COLO829 (cell line): ENCODE results near the gene DHRS1.

Experiments used
- DNase-seq: peaks from one replicate; pipeline ENCODE4 v3.0.0; 2012; ENCODE audit warnings: low spot score

Gene DHRS1

DNA sequence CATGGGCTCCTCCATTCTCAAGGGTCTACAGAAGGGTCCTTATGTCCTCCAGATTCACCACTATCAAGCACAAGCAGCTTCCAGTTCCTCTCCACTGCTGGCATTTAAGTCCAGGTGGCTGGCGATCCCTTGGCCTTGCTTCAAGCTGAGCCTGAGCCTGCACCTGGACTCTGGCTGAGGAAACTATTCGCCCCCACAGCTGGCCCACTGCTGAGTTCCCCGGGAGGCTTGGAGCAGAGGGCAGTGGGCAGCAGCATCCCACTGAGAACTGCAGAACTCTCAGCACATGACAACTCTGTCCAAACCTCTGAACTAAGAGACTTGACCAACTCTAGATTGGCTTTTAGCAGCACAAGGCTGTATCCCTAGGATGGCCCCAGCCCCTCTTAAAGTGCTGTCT lies 16.8 kb downstream of the DHRS1 start:
- no peak for DNase-seq

DNA sequence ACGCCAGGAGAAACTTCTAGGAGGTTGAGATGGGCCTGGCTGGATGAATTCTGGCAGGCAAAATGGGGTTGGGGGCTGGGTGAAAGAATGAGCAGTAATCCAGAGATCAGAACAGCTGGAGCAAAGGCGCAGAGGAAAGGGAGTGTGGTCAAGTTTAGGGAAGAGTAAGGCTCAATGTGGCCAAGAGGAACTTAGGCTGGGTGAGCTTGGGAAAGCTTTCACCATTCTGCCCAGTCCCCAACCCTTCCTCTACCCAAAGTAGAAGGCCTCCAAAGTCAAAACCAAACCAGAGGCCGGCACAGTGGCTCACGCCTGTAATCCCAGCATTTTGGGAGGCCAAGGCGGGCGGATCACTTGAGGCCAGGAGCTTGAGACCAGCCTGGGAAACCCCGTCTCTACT lies 17.9 kb downstream of the DHRS1 start:
- no peak for DNase-seq

DNA sequence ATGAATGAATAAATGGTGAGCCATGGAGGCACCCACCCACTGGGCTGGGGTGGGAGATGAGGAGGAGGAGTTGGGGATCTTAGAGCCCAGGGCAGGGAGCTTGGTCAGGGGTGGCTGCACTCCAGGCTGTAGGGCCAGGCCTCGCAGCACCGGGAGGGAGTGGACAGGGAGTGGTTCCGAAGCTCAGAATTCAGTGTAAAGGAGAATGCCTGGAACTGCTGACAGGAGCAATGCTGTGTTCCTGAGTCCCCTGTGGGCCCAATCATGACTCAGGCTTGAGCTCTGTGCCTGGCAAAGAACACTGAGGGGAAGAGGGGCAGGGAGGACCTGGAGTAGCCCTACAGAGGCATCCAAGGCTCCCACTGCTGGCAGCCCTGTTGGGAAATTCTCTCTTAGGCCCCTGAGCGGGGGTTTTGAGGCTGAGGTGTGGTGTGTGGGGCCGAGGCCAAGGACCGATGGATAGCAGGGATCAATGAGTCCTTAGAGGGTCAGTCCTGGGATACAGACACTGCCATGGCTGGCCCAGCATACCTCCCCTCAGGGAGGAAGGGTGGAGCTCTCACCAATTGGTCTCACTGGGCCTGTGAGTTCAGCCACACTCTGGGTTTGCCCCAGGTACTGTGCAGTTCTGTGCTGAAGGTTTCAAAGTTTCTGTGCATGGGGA lies 18.7 kb downstream of the DHRS1 start:
- no peak for DNase-seq

DNA sequence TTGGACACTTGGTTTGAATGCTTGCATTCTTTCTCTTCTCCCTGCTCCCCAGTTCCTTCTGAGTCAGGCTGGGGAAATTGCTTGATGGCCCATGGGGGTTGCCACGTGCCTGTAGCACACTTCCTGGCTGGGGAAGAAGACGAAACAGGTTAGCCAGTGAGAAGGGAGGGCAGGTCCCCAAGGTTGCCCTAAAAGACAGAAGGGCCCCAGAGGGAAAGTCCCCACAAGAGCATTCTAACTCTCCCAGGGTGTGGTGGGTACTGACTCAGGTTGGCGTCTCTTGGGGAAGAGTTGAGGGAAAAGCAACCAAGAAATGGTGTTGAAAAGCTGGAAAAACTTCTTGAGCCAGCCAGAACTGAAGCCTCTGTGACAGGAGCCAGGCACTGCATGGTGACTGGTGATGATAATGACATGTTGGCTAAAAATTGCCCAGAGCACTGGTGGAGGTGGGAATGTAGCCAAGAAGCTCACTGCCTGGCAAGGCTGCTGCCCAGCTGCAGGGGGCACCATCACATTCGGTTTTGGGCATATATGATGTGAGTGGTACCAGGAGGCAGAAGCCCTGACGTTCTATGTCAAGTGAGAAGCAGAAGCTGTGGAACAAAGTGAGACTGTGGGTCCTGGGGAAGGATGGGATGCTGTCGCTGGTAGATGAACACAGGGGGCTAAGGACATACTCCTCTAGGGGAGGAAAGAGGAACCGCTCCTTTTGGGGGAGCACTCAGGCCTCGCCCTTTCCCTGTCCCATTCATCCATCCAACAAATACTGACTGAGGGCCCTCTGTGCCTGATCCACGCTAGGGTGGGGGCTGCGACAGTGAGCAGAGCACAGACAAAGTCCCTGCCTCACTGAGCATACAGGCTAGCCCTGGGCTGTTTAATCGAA lies 20.0 kb downstream of the DHRS1 start:
- no peak for DNase-seq

DNA sequence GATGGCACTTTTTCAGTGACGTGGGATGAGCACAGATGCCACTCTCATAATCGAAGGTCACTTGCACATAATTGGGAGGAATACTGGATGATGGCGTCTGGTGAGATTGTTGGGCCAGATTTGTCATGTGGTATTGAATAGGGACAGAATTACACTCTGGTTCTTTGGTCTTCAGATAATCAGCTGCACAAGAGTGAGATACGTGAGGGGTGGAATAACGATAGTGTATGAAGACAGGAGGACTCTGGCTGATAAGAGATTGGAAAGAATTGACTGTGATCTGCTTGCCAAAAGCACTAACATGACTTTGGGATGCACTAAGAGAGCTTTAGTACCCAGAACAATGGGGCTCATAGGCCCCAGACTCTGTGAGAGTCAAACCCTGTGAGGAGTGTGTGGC lies 21.2 kb downstream of the DHRS1 start:
- DNase-seq = no peak

DNA sequence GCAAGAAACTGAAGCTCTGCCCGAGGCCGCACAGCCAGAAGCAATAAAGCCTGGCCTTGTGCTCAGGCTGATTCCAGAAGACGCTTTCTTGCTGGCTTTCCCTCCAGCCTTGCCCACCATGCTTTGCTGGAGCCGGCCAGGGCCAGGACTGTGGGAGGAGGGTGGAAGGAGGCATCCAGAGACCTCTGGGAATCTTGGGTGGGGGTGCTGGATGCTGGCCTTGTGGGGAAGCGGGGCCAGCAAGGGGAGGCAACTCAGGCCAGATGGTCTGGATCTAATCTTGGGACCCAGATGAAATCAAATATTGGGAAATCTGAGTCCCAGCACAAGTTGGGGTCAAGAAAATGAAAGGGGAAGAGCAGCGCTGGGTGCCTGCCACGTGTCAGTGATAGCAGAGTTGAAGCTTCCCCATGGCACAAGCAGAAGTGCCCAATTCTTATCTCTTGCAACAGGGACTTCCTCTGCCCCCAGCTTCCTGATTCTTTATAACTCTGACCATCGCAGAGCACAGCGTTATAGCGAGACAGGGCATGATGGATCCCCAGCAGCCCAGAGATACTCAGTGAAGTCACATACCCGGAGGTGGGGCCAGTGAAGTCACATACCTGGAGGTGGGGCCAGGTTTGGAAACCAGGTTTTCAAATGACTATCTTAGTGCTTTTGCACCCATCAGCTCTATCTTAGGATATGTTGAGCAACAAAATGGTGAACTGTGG lies 21.8 kb downstream of the DHRS1 start:
- no peak for DNase-seq

DNA sequence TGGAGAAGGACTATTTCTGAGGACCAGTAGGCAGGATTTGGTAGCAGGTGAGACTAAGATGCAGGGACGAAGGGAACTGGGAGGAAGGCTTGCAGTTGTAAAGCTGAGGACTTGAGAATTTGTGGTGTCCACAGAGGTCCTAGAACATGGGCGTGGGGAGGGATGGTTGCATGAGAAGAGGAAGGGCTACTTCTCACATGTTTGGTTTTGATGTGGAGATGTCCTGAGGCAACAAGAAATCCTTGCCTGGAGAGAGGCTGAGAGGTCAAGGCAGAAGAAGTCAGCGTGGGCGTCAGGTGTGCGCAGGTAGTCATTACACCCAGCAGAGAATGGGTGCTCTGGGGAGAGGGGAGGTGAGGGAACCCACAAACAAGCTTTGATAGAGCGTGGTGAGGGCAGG lies 22.5 kb downstream of the DHRS1 start:
- no peak for DNase-seq

DNA sequence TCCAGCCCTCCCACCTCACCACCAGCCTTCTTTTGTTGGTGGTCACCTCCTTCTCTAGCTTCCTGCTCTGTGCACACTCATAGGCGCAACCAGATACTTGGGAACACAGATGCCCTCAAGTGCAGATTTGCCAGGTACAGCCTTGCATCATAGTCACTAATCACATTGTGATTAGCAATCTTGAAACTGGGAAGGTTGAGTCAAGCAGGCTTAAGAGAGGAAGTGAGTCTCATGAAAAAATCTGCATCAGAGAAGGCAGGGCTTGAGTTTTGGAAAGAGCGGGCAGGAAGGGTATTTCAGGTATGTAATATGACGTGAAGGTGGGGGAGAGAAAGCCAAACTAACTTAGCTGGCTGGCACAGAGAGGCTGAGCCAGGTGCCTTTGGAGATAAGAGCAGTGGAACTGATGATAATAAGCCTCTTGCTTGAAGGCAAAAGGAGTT lies 25.5 kb downstream of the DHRS1 start:
- DNase-seq = no peak

DNA sequence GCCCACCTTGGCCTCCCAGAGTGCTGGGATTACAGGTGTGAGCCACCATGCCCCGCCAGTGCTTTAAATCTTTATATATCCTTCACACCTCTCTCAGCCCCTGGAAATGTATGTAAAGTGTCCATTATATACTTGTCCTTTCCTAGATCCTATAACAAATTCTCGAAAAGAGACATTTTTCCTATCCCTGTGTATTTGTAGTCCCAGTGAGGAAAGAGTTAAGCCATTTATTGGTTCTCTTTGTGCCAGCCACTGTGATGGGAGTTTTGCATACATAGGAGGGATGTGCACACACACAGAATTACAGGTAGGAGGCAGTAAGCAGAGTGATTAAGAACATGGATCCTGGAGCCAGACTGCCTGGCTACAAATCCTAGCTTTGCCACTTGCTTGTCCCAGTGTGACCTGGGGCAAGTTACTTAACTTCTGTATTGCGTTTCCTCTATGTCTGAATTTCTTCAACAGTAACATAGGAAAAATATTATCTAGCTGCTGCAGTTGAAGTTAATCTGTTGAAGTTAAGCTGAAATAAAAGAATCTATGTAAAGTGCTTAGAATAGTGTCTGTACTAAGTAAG lies 26.1 kb downstream of the DHRS1 start:
- DNase-seq = no peak

DNA sequence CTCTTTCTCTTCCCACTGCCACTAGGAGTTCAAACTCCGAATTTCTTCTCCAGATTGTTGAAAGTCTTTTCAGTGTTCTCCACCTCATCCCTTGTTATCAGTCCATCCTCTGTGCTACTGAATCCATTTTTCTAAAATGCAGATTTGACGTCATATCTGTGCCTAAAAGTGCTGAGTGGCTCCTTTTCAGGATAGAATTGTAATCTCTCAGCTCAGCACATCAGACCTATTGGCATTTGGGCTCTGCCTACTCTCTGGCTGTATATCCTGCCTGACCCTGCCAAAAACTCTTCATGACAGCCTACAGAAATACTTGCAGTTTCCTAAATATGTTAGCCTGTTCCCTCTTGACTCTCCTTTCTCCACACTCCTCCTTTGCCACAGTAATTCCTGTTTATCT lies 27.1 kb downstream of the DHRS1 start:
- no peak for DNase-seq

DNA sequence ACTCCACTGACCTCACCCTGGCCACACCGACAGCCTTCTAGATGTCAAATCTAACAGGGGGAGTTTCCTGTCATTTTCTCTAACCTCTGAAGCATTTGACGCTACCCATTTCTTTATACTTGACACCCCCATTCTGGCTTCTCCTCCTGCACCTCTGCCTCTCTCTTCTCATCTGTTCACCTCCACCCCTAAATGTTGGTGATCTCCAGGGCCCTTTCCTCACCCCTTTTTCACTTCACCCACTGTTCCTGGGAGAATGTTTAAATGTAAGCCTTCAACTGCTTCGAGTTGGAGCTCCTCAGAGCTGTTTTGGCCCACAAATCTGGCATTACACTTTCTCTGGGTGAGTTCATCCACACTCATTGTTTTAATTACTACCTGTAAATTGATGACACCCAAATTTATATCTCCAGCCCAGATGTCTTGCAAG lies 27.7 kb downstream of the DHRS1 start:
- no peak for DNase-seq

DNA sequence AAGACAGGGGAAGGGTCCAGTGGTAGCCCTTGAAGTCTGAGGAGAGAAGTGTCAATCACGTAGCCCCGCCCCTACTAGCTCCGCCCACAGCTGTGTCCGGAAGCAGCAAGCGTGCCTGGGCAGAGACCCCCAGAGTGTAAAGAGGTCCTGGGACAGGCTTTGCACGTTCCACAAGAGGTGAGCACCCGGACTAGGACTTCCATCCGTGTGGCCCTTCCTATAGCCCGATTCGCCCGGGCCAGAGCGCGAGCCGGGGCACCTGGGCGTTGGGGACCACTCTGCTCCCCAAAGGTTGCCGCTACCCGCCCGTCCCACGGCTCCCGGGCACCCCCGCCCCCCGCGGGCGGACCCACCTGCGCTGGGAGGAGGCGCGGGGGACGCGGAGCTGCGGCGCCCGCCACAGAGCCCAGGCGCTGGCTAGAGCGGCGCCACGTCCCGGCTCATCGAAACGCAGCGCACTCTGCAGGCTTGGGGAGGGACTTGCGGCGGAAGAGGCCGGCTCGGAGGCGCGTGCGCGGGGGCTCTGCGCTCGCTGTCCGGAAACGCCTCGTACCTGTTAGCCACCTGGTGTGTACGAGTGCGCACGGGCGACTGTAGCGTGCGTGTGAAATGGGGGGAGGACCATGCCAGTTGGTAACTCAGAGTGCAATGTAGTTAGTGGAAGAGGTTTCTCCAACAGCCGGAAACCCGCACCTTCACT lies 28.3 kb downstream of the DHRS1 start, which contains the start of gene RABGGTA:
RABGGTA (minus strand) TSS at position 464 of the 700 bp plus-strand sequence. CDS start 482 bp downstream, outside the sequence.
- DNase-seq = peak; percentile 92

DNA sequence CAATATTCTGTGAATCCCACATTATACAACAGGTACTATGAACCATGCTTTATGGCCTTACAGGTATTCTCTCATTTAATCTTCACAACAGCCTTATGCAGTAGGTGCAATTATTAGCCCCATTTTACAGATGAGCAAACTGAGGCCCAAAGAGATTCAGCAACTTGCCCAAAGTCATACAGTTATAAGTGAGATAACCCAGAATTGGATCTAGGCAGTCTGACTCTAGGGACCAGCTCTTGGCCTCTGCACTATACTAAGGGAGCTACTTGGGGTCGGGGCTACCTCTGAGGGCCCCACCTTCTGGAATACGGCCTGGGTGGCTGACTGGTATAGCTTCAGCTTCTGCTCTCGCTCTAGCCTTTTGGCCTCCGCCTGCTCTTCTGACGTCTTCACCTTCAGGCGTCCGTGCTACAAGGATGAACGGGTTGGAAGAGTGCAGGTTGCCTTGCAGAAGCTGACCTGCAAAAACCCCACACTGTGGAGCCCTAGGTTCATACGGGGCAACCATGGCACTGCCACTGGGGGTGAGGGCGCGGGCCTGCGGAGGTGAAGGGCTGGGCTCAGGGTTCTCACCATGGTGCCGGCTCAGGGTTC lies 28.9 kb downstream of the DHRS1 start:
- no peak for DNase-seq

DNA sequence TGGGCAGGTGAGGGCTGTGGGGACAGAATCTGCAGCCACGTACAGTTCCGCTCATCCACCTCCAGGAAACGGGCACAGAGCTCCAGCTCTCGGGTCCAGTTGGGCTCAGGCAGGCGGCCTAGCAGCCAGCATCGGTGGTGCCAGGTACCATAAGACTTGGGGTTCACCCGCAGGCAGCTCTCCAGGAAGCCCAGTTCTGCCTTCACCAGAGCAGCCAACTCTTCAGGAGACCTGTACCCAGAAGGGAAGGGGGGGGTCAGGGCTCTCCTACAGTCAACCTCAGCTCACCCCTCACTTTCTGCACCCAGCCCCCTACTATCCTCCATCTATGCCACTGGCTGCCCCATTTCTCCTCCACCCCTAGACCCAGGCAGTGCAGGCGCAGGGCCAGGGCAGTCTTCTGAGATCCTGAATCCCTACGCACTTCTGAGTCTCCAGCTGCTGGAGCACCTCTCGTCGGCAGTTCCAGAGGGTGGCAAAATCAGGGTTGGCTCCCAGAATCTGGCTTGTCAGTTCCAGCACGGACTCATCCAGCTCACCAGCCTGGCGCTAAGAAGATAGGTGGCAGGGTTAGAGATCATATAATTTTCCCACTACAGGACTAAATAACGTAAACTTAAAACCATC lies 29.6 kb downstream of the DHRS1 start:
- no peak for DNase-seq

DNA sequence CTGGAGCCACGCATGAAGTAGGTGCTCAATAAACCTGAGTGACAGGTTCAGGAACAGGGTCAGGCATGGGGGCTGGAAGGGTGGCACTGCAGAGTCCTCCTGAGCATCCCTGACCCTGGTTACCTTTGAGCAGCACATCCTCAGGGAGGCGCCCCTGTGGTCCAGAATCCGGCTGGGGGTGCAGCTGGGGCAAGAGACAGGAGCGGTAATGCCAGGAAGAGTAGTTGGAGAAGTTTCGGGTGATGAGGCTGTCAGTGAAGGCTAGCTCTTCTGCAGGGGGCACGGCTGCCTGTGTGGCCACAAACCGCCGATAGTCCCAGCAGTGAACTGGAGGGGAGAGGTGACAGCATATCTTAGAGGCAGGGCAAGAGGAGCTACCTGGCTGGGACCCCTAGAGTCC lies 30.2 kb downstream of the DHRS1 start:
- no peak for DNase-seq

DNA sequence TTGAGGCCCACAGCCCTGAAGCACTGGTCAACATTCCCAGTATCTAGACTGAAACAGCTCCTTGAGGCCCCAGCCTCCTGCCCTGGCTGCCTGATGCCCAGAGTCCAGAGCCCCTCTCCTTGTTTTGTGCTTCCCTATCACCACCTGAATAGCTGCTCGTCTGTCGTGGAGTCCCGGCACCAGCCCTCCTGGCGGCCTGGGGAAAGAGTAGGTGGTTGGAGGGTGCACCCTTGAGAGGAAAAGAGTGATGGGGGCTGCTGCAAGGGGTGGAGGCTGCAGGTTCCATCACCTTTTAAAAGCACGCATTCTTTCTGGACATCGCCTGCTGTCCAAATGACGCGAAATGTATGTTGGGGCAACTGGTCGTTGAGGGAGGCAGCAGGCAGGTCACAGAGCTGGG lies 31.4 kb downstream of the DHRS1 start:
- DNase-seq = no peak

DNA sequence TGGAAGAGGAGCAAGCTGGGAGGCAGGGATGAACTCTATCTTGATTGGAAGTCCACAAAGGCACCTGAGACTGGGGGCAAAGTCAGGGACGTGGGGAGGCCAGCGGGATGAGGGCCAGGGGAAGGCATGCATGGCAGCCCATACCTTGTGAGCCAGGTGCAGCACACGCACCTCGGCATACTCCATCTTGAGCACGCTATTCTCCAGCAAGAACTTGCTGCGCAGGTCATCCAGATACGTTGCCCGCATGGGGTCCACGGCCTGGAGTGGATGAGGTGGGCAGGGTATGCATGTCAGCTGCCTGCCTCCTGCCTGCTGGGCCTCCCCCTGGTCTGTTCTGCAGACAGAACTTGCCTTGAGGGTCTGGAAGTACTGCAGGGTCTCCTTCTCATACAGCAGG lies 32.1 kb downstream of the DHRS1 start:
- no peak for DNase-seq

DNA sequence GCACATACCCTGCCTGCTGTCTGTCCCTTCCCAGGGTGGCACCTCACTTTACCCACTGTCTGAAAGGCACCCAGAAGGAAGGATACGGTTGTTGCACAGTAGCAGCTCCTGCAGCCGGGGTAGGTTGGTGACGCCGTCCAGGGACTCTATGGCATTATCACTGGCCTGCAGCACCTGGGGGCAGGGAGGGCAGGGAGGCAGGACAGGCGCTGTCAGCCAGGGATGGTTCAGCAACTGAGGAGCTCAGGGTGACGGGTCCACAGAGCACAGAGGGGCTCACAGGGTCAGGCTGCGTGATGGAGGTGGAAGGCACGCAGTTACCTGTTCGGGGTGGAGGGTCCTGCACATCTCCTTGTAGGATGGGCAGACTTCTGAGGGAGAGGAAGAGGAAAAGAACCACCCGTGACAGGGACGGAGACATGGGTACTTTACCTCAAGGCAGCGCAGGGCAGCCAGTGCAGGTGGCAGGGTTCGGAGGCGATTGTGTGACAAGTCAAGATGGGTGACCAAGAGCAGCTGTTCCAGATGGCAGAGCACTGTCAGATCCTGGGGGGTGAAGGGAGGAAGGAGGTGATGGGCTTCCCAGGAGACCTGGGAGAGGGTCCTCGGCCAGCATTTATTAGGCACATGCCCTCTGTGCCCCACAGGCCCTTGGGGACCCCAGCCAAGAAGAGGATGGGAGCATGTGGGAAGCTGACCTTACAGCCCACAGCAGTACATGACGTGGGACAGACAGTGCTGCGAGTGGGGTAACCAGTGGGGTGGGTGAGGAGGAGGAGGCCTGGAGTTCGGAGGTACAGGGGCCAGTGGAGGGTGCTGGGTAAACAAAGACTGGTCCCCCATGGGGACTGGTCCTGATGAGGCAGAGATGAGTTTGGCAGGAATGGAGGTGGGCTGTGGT lies 33.0 kb downstream of the DHRS1 start:
- no peak for DNase-seq

DNA sequence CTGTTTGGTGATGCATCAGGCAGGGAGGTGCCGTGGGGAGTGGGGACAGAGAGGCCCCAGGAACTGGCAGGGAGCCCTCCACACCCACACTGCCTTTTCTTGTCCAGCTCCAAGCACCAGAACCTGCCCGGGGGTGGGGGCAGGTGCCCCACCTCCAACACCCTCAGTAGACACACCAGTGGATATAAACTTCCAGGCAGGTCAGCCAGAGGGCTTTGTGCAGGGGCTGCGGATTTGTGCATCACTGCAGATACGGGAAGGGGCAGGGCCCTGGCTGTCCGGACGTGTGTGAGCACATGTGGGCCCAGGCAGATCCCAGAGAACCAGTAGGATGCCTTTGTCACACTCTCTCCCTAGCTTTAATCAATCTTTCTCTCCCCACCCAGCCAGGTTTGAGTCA lies 35.3 kb downstream of the DHRS1 start:
- DNase-seq = no peak

DNA sequence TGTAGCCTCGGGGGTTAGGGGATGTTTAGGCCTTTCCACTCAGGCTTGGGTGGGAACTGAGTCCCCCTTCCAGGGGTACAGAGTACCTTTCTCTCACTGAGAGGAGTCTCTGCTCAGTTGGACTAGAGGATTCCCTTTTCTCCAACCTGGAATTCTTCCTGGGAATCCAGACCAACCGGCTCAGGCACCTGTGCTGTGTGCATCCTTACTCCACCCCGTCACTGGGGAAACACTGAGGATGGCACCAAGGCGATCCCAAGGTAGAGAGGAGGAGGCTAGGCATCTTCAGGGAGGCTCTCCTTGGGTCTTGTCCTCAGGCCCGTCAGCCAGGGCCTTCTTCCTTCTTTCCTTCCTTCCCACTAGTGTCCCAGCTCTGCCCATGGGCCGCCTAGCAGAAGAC lies 35.7 kb downstream of the DHRS1 start:
- DNase-seq = no peak
